ENCODE results near the gene PHKA1.
"Not testable (repeated sequence)": the region's sequence is repeated elsewhere in the genome, so short reads cannot be mapped to it uniquely, and the experiment has no call there.

PHKA1 gene

GRCh38 chrX:72569786-72570185 is 144.3 kb downstream of the PHKA1 start:
- no peak for DNase-seq (ENCODE audit: low spot score)

- no peak for DNase-seq (ENCODE audit: low spot score)
Observed at GRCh38 chrX:72568406-72569092, 145.6 kb downstream of the PHKA1 start.

DNA sequence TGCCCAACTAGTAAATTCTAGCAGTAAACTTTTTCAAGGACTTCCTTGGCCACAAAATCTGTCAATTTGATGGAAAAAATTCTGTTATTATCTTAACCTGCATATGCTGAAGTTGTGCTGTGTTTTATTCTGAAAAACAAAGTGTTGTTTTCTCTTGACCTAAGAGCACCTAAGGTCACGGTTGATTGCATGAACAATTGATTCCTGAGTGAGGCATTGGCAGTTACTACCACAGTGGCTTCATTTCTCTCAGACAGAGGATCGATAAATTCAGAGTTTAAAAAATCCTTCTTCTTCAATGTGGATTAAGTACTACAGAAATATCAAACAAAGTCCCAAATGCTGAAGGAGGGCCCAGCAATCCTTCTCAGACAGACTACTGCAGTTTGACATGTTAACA is 147.7 kb downstream of the PHKA1 start:
- no peak for DNase-seq (ENCODE audit: low spot score)

- not testable (repeated sequence) for DNase-seq (ENCODE audit: low spot score)
Observed at GRCh38 chrX:72559655-72560054, 154.5 kb downstream of the PHKA1 start.

DNA sequence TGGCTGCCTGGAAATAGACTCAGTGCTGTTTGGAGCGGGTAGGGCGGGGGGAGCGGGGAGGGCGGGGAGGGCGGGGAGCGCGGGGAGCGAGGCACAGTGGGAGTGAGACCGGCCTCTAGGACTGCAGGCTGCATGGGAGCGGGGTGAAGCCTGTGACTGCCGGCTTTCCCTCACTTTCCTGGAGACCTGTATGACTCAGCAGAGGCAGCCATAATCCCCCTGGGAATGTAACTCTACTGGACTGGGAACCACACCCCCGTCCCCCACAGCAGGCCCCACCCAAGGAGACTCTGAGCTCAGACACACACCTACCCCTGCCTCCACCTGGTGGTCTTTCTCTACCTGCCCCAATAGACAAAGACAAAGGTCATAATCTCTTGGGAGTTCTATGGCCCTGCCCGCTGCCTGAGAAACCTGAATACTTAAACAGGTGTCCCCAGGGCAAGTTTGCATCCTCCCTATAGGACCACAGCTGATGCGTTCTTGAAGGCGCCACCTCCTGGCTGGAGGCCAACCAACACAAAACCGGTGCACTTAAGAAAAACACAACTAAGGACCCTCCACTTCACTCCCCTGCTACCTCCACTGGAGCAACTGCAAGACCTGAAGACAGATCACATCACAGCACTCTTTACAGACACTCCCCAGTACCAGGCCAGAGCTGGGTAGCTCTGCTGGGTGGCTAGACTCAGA is 159.5 kb downstream of the PHKA1 start:
- DNase-seq (ENCODE audit: low spot score) = no peak

GRCh38 chrX:72552443-72552842 is 161.7 kb downstream of the PHKA1 start:
- not testable (repeated sequence) for DNase-seq (ENCODE audit: low spot score)

GRCh38 chrX:72545990-72546389 is 168.1 kb downstream of the PHKA1 start:
- no peak for DNase-seq (ENCODE audit: low spot score)

DNA sequence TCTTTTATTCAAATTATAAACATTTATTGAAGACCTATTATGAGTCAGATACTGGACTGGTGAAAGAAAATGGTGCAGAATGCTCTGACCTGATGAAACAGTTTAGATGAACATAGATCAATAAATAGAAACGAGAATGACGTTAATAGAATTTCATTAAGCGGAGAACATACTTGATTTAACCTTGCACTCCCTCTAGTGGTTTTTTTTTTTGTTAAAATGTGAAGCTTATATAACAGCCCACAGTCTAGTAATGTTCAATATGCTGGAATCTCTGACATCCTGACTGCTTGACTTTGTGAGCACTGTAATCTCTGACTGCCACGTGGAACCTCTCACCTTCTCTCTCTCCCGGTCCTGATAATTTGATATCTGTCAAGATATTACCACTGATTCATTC is 173.8 kb downstream of the PHKA1 start:
- DNase-seq (ENCODE audit: low spot score) = no peak

DNA sequence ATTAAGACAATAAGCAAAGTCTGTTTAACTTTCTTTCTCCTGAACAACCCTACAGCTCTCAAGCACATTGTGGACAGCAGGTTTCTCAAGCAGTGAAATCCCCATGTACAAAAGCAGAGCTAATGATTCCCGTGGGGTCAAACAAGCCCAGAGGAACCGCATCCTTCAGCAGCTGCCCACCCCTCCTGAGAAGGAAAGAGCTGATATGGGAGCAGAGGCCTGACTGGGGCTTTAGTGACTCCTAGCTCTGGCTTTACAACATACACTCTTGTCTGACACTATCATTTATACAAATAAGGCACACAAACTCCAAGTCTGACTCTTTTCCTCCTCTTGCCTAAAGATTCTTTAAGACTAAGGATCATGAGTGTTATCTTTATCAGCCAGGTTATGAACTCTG is 174.3 kb downstream of the PHKA1 start:
- DNase-seq (ENCODE audit: low spot score) = no peak

- DNase-seq (ENCODE audit: low spot score) = no peak
Observed at GRCh38 chrX:72536542-72536941, 177.6 kb downstream of the PHKA1 start.

- DNase-seq (ENCODE audit: low spot score) = no peak
Observed at GRCh38 chrX:72532366-72532765, 181.7 kb downstream of the PHKA1 start.
